ENCODE results near the gene PARD6B. TPM values are rescaled to one million over a fixed set of nuclear protein-coding genes. Genes with fewer than 3 reads are reported as not detected.
A peak's percentile ranks its signal among the peaks of the same experiment; 100 is the strongest.

Gene PARD6B
- total and polyA plus RNA-seq, 2 of the 13 experiments (the other 11 are each of a cell fraction or from before 2014, with no cell fraction given), result 6.9 to 22.2 TPM

DNA sequence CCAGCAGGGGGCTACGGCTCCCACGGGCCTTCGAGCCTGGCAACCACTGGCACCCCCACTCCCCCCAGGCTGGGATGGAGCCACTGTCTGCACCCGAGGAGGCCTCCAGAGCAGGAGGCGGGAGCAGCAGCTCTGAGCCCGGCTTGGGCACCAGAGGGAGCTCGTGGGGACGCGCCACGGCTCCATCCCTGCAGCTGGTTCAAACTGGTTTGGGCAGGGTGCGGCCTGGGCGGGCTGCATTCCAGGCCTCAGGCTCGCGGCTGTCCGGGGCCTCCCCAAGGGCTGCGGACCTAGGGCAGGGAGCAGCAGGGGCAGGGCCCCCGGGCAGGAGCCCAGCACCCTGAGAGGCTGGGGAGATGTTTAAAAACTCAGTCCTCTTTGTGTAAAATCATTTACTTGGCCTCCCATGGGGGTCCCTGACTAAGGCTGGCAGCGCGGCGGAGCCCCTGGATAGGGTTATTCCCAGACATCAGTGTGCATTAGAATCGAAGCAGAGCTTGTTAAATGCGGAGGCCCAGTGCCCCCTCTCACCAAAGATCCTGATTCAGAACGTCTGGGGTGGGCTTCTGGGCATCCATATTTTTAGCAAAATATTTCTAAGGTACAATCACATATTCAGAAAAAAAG, 59.4 kb downstream of the PARD6B start (continued):
- TF ChIP-seq JUN (CRISPR knock-in tag; IDR thresholded peaks at IDR 0.05), result no peak
- peak; percentile 21; the same call in 1 of the 2 replicates for TF ChIP-seq NFKBIZ (CRISPR knock-in tag; IDR thresholded peaks at IDR 0.05)
- TF ChIP-seq ZNF329 (CRISPR knock-in tag; IDR thresholded peaks at IDR 0.05; ENCODE audit: low read depth), result no peak; the same call in 1 of the 2 replicates
- TF ChIP-seq TCF7 (IDR thresholded peaks at IDR 0.05; ENCODE audit: low read depth), result no peak
- peak; percentile 89; the same call in 1 of the 2 replicates for TF ChIP-seq ZNF337 (CRISPR knock-in tag; IDR thresholded peaks at IDR 0.05; ENCODE audit: borderline replicate concordance, low read depth)
- TF ChIP-seq ZNF850 (CRISPR knock-in tag; conservative IDR thresholded peaks at IDR 0.05), result 0 out of 2 replicates have a peak, but pooled peaks have one; percentile 79
- TF ChIP-seq, protein P1, sequence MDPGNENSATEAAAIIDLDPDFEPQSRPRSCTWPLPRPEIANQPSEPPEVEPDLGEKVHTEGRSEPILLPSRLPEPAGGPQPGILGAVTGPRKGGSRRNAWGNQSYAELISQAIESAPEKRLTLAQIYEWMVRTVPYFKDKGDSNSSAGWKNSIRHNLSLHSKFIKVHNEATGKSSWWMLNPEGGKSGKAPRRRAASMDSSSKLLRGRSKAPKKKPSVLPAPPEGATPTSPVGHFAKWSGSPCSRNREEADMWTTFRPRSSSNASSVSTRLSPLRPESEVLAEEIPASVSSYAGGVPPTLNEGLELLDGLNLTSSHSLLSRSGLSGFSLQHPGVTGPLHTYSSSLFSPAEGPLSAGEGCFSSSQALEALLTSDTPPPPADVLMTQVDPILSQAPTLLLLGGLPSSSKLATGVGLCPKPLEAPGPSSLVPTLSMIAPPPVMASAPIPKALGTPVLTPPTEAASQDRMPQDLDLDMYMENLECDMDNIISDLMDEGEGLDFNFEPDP (CRISPR knock-in tag; conservative IDR thresholded peaks at IDR 0.05), result no peak
- peak; percentile 99 for TF ChIP-seq ZFP90 (CRISPR knock-in tag; IDR thresholded peaks at IDR 0.05; ENCODE audit: borderline replicate concordance)
- TF ChIP-seq RBFOX2 (IDR thresholded peaks at IDR 0.05; ENCODE audit: low read depth, low read length), result peak; percentile 83
- TF ChIP-seq ZNF747 (CRISPR knock-in tag; IDR thresholded peaks at IDR 0.05; ENCODE audit: borderline replicate concordance), result peak; percentile 97; the same call in 1 of the 2 replicates
- peak; percentile 88 for TF ChIP-seq POLR2G (IDR thresholded peaks at IDR 0.05; ENCODE audit: low read depth, low read length)
- TF ChIP-seq CENPT (CRISPR knock-in tag; IDR thresholded peaks at IDR 0.05; ENCODE audit: low read depth), result no peak
- TF ChIP-seq RFXAP (CRISPR knock-in tag; IDR thresholded peaks at IDR 0.05; ENCODE audit: borderline replicate concordance), result peak; percentile 92
- TF ChIP-seq, protein P2, sequence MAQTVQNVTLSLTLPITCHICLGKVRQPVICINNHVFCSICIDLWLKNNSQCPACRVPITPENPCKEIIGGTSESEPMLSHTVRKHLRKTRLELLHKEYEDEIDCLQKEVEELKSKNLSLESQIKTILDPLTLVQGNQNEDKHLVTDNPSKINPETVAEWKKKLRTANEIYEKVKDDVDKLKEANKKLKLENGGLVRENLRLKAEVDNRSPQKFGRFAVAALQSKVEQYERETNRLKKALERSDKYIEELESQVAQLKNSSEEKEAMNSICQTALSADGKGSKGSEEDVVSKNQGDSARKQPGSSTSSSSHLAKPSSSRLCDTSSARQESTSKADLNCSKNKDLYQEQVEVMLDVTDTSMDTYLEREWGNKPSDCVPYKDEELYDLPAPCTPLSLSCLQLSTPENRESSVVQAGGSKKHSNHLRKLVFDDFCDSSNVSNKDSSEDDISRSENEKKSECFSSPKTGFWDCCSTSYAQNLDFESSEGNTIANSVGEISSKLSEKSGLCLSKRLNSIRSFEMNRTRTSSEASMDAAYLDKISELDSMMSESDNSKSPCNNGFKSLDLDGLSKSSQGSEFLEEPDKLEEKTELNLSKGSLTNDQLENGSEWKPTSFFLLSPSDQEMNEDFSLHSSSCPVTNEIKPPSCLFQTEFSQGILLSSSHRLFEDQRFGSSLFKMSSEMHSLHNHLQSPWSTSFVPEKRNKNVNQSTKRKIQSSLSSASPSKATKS (CRISPR knock-in tag; IDR thresholded peaks at IDR 0.05), result no peak
- TF ChIP-seq ZNF672 (CRISPR knock-in tag; IDR thresholded peaks at IDR 0.05), result no peak
- TF ChIP-seq, protein P3, sequence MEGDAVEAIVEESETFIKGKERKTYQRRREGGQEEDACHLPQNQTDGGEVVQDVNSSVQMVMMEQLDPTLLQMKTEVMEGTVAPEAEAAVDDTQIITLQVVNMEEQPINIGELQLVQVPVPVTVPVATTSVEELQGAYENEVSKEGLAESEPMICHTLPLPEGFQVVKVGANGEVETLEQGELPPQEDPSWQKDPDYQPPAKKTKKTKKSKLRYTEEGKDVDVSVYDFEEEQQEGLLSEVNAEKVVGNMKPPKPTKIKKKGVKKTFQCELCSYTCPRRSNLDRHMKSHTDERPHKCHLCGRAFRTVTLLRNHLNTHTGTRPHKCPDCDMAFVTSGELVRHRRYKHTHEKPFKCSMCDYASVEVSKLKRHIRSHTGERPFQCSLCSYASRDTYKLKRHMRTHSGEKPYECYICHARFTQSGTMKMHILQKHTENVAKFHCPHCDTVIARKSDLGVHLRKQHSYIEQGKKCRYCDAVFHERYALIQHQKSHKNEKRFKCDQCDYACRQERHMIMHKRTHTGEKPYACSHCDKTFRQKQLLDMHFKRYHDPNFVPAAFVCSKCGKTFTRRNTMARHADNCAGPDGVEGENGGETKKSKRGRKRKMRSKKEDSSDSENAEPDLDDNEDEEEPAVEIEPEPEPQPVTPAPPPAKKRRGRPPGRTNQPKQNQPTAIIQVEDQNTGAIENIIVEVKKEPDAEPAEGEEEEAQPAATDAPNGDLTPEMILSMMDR (CRISPR knock-in tag; IDR thresholded peaks at IDR 0.05), result peak; percentile 99
- peak; percentile 96 for TF ChIP-seq AHR (CRISPR knock-in tag; IDR thresholded peaks at IDR 0.05)
- no peak for TF ChIP-seq RORA (CRISPR knock-in tag; IDR thresholded peaks at IDR 0.05)
- TF ChIP-seq KMT2B (CRISPR knock-in tag; IDR thresholded peaks at IDR 0.05), result peak; percentile 83
- peak; percentile 99 for TF ChIP-seq ZNF766 (CRISPR knock-in tag; IDR thresholded peaks at IDR 0.05; ENCODE audit: borderline replicate concordance)
- TF ChIP-seq ZNF326 (CRISPR knock-in tag; IDR thresholded peaks at IDR 0.05; ENCODE audit: borderline replicate concordance), result no peak
- no peak for TF ChIP-seq NFE2L2 (IDR thresholded peaks at IDR 0.05; ENCODE audit: low read length)
- no peak for TF ChIP-seq TCF7L2 (IDR thresholded peaks at IDR 0.05; ENCODE audit: low read depth, low read length)
- peak; percentile 90 for TF ChIP-seq ZBTB38 (CRISPR knock-in tag; IDR thresholded peaks at IDR 0.05)
- TF ChIP-seq YEATS2 (CRISPR knock-in tag; IDR thresholded peaks at IDR 0.05; ENCODE audit: borderline replicate concordance), result peak; percentile 95

Data from HepG2 (cell line).